Measurements from ENCODE around the gene NUP160. TPM values are rescaled to one million over a fixed set of nuclear protein-coding genes. Genes with fewer than 3 reads are reported as not detected.
"Not testable (repeated sequence)": the region's sequence is repeated elsewhere in the genome, so short reads cannot be mapped to it uniquely, and the experiment has no call there.

Gene NUP160
- total and polyA plus RNA-seq, 10 of the 15 experiments (the other 5 are each of a cell fraction or from before 2014, with no cell fraction given), result 24.0 to 87.6 (median 54.6) TPM

DNA sequence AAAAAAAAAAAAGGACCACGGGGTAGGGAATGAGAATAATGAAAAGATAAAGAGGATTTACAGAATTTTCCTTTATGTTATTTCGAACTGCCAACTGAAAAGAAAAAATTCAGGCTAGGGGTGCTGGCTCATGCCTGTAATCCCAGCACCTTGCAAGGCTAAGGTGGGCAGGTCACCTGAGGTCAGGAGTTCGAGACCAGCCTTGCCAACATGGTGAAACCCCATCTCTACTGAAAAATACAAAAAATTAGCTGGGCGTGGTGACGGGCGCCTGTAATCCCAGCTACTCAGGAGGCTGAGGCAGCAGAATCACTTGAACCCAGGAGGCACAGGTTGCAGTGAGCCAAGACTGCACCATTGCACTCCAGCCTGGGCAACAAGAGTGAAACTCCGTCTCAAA lies 105.7 kb downstream of the NUP160 start:
- FAIRE-seq; H3K4me3 ChIP-seq; H3K9ac ChIP-seq (ENCODE audit: control insufficient read depth, insufficient read depth, low read length); H3K4me2 ChIP-seq (ENCODE audit: control insufficient read depth, insufficient read depth); CTCF ChIA-PET; BruUV-seq (replicated peaks); H3K27me3 ChIP-seq (replicated peaks in 1 of 2; ENCODE audit: control insufficient read depth in 2 of 2, insufficient read depth in 2 of 2, low read length in 1 of 2); H3K27ac ChIP-seq (ENCODE audit: control insufficient read depth, insufficient read depth); DNase-seq (ENCODE audit: low read depth, low spot score); H3K79me2 ChIP-seq (ENCODE audit: control insufficient read depth, insufficient read depth, low read length); SMC1A ChIA-PET (ENCODE audit: uncharacterized antibody, unreplicated experiment); ATAC-seq; H3K9me3 ChIP-seq (replicated peaks; ENCODE audit: control insufficient read depth, insufficient read depth, low read length); RAD21 ChIA-PET (ENCODE audit: unreplicated experiment); H4K20me1 ChIP-seq (ENCODE audit: control insufficient read depth, insufficient read depth); H3K4me1 ChIP-seq (ENCODE audit: control insufficient read depth, insufficient read depth, low read length); intact Hi-C loops (cut with micrococcal nuclease; ENCODE audit: unreplicated experiment); POLR2A ChIA-PET; H2AFZ ChIP-seq (ENCODE audit: control insufficient read depth, low read depth, low read length): not testable (repeated sequence)
- peaks cover 10 to 50% of the 10 kb centered on the region in 2 experiments for H3K36me3 ChIP-seq (ENCODE audit: control insufficient read depth in 2 of 2, insufficient read depth in 2 of 2, low read length in 1 of 2)
- WGBS (ENCODE audit: insufficient coverage, insufficient replicate concordance, low lambda C conversion rate, missing lambda C conversion rate), result 99% methylated on average over 7 of the region's 7 CpGs
- in situ Hi-C loops (cut with MboI), result loop anchor here (25.0 kb wide), 1 partner anchor 955 kb away; no protein-coding TSS in a partner anchor

DNA sequence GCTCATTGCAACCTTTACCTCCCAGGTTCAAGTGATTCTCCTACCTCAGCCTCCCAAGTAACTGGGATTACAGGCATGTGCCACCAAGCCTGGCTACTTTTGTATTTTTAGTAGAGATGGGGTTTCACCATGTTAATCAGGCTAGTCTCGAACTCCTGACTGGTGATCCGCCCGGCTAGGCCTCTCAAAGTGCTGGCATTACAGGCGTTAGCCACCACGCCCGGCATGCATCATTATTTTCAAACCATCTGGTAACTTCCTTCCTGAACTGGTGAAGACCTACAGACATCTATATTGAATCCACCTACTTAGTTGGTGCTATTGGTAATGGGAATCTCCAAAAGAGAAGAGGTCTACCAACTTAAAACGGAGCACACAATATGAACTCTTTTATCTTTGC lies 110.3 kb downstream of the NUP160 start:
- CTCF ChIA-PET; H3K4me2 ChIP-seq (ENCODE audit: control insufficient read depth, insufficient read depth); H3K79me2 ChIP-seq (ENCODE audit: control insufficient read depth, insufficient read depth, low read length); H2AFZ ChIP-seq (ENCODE audit: control insufficient read depth, low read depth, low read length); H3K4me1 ChIP-seq (ENCODE audit: control insufficient read depth, insufficient read depth, low read length); H3K9ac ChIP-seq (ENCODE audit: control insufficient read depth, insufficient read depth, low read length); DNase-seq (ENCODE audit: low read depth, low spot score); BruUV-seq (replicated peaks); SMC1A ChIA-PET (ENCODE audit: uncharacterized antibody, unreplicated experiment); H4K20me1 ChIP-seq (ENCODE audit: control insufficient read depth, insufficient read depth); FAIRE-seq; intact Hi-C loops (cut with micrococcal nuclease; ENCODE audit: unreplicated experiment); H3K9me3 ChIP-seq (replicated peaks; ENCODE audit: control insufficient read depth, insufficient read depth, low read length); H3K27me3 ChIP-seq (replicated peaks in 1 of 2; ENCODE audit: control insufficient read depth in 2 of 2, insufficient read depth in 2 of 2, low read length in 1 of 2); ATAC-seq; H3K27ac ChIP-seq (ENCODE audit: control insufficient read depth, insufficient read depth); H3K4me3 ChIP-seq: not testable (repeated sequence)
- ChIA-PET RAD21 (ENCODE audit: unreplicated experiment) (interaction anchor here (0.6 kb wide), 1 partner anchor 337 kb away, joined by 4 read pairs; no protein-coding TSS in a partner anchor), POLR2A (interaction anchor here (0.6 kb wide), 1 partner anchor 1903 kb away, joined by 4 read pairs; no protein-coding TSS in a partner anchor)
- in situ Hi-C loops (cut with MboI), result loop anchor here (25.0 kb wide), 1 partner anchor 951 kb away; no protein-coding TSS in a partner anchor
- peaks cover 0 to 53% of the 10 kb centered on the region in 2 experiments for H3K36me3 ChIP-seq (ENCODE audit: control insufficient read depth in 2 of 2, insufficient read depth in 2 of 2, low read length in 1 of 2)
- WGBS (ENCODE audit: insufficient coverage, insufficient replicate concordance, low lambda C conversion rate, missing lambda C conversion rate), result over 99% methylated on average over 7 of the region's 7 CpGs

Data from GM12878 (cell line).